Lung (tissue), 12 donors: Measurements from ENCODE around the gene ATAD3B. TPM values are rescaled to one million over a fixed set of nuclear protein-coding genes. Genes with fewer than 3 reads are reported as not detected.
"Not testable (repeated sequence)": the region's sequence is repeated elsewhere in the genome, so short reads cannot be mapped to it uniquely, and the experiment has no call there.

ENCODE experiments used
- ATAC-seq: fragments of 200-7000 bp; cut with Tn5 transposase; one replicate; pipeline ENCODE4 v1.9.1; 2020; ENCODE audit warnings: moderate number of reproducible peaks; ENCODE audit not compliant: insufficient read depth, low FRiP score
- DNase-seq, 3 donors: peaks; one replicate each; pipeline ENCODE4 v3.0.0-alpha.2; 2013 to 2017
- H3K27ac ChIP-seq, 2 donors: one replicate each; pipeline ENCODE4 v1.5.1; 2013; ENCODE audit warnings: mild to moderate bottlenecking in 2 of 2, moderate library complexity in 2 of 2, control low read depth in 1 of 2, inconsistent platforms in 1 of 2, low read depth in 1 of 2, low read length in 1 of 2
- H3K27me3 ChIP-seq, 3 donors: one replicate each; pipeline ENCODE4 v1.5.1; 2013; ENCODE audit warnings: low read length in 2 of 3; ENCODE audit not compliant: control insufficient read depth in 3 of 3, insufficient read depth in 3 of 3
- H3K36me3 ChIP-seq, 4 donors: one replicate each; pipeline ENCODE4 v1.5.1; 2013; ENCODE audit warnings: low read length in 4 of 4, mild to moderate bottlenecking in 1 of 4, moderate library complexity in 1 of 4; ENCODE audit not compliant: control insufficient read depth in 4 of 4, insufficient read depth in 4 of 4
- H3K4me1 ChIP-seq, 5 donors: one replicate each; pipeline ENCODE4 v1.5.1; 2013; ENCODE audit warnings: low read length in 5 of 5, mild to moderate bottlenecking in 2 of 5, moderate library complexity in 1 of 5; ENCODE audit not compliant: control insufficient read depth in 5 of 5, insufficient read depth in 5 of 5
- H3K4me3 ChIP-seq: one replicate; pipeline ENCODE4 v1.5.1; 2013; ENCODE audit warnings: mild to moderate bottlenecking, control low read depth, moderate library complexity
- H3K9ac ChIP-seq, 2 donors: one replicate each; pipeline ENCODE4 v1.5.1; 2013; ENCODE audit warnings: low read length in 2 of 2, control low read depth in 1 of 2; ENCODE audit not compliant: insufficient read depth in 1 of 2
- H3K9me3 ChIP-seq, 4 donors: one replicate each; pipeline ENCODE4 v1.5.1; 2013; ENCODE audit warnings: low read length in 3 of 4, mild to moderate bottlenecking in 1 of 4, moderate library complexity in 1 of 4; ENCODE audit not compliant: control insufficient read depth in 4 of 4, insufficient read depth in 3 of 4
- WGBS, 2 donors: extraction: QIAGEN DNeasy Blood & Tissue Kit; methylation state at CpG; one replicate each; pipeline ENCODE4 v1.1.7; 2013; 5-methylcytosine and 5-hydroxymethylcytosine counted together
- polyA plus RNA-seq, 2 donors: library from polyadenylated mRNA; stranded (reverse); fragments of 200-250 nt; gene quantifications; one replicate each; pipeline ENCODE4 v1.2.1, GENCODE V29; 2013
- total RNA-seq, 2 donors: library from RNA; depleted of rRNA in 1 of 2; stranded (reverse); fragments of >200 nt in 1 of 2; gene quantifications; one replicate each; pipeline ENCODE4 v1.2.1, GENCODE V29; 2014 to 2021
- TF ChIP-seq, protein P1 (sequence below): IDR thresholded peaks from 2 replicates; pipeline ENCODE4 v1.5.1; 2012; ENCODE audit warnings: mild to moderate bottlenecking; ENCODE audit errors: control extremely low read depth, extremely low read depth
- donor health status: control.
- donor health status: control.
- donor health status: Bipolar disorder and iron deficiency.
- donor health status: healthy.
- donor health status: DM: yes; HTN: yes; CAD: no.

ATAD3B gene
- total and polyA plus RNA-seq, 4 donors: 21.6 to 39.0 (median 28.0) TPM

DNA sequence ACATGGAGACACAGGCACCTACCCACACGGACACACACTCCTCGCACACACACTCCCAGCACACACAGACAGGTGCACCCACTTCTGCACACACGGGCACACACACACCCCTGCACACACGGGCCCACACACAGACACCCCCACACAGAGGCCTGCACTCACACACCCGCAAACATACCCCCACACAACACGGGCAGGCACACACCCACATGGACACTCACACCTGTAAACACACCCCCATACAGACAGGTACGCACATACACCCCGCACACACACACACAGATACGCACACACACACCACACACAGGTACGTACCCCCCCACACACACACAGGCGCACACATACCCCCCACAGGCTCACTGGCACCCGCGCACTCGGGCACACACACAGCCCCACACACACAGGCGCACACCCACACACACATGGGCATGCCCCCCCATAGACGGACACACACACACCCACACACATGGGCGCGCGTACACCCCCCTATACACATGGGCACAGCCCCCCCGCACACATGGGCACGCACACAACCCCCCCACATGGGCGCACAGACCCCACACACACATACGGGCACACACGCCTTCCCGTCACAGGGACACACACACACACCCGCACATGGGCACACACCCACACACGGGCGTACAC is 46.5 kb downstream of the ATAD3B start:
- Histone ChIP-seq H3K9ac (no peak overlapping the region), H3K9me3 (no peaks in the 10 kb centered on the region), H3K27ac (no peak overlapping the region), H3K4me3 (no peak overlapping the region), H3K27me3 (no peaks in the 10 kb centered on the region), H3K36me3 (peaks cover 7 to 27% (median 10%) of the 10 kb centered on the region in 4 donors), H3K4me1 (peaks cover 0 to 1% (median 0%) of the 10 kb centered on the region in 5 donors)
- DNase-seq (no peak), ATAC-seq (no peak)
- TF ChIP-seq, protein P1, sequence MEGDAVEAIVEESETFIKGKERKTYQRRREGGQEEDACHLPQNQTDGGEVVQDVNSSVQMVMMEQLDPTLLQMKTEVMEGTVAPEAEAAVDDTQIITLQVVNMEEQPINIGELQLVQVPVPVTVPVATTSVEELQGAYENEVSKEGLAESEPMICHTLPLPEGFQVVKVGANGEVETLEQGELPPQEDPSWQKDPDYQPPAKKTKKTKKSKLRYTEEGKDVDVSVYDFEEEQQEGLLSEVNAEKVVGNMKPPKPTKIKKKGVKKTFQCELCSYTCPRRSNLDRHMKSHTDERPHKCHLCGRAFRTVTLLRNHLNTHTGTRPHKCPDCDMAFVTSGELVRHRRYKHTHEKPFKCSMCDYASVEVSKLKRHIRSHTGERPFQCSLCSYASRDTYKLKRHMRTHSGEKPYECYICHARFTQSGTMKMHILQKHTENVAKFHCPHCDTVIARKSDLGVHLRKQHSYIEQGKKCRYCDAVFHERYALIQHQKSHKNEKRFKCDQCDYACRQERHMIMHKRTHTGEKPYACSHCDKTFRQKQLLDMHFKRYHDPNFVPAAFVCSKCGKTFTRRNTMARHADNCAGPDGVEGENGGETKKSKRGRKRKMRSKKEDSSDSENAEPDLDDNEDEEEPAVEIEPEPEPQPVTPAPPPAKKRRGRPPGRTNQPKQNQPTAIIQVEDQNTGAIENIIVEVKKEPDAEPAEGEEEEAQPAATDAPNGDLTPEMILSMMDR: no peak
- 96% methylated on average over 27 to 28 of the region's 28 CpGs for WGBS, 2 donors

DNA sequence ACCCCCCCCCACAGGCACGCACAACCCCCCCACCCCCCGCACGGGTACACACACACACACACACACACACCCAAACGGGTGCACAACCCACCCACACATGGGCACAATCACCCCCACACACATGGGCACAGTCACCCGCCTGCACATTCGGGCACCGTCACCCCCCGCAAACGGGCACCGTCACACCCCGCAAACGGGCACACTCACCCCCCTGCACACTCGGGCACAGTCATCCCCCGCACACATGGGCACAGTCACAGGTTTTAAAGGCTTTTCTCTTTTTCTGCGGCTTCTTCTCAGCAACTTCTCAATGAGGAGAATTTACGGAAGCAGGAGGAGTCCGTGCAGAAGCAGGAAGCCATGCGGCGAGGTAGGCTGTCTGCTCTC is 47.0 kb downstream of the ATAD3B start:
- not testable (repeated sequence) for H3K27me3 ChIP-seq, H3K9me3 ChIP-seq, H3K27ac ChIP-seq, H3K4me3 ChIP-seq, ATAC-seq, DNase-seq, H3K4me1 ChIP-seq, H3K9ac ChIP-seq
- H3K36me3 ChIP-seq: peaks cover 8 to 32% (median 10%) of the 10 kb centered on the region in 4 donors
- 94 to 97% methylated on average over 15 to 19 of the region's 19 CpGs for WGBS, 2 donors

DNA sequence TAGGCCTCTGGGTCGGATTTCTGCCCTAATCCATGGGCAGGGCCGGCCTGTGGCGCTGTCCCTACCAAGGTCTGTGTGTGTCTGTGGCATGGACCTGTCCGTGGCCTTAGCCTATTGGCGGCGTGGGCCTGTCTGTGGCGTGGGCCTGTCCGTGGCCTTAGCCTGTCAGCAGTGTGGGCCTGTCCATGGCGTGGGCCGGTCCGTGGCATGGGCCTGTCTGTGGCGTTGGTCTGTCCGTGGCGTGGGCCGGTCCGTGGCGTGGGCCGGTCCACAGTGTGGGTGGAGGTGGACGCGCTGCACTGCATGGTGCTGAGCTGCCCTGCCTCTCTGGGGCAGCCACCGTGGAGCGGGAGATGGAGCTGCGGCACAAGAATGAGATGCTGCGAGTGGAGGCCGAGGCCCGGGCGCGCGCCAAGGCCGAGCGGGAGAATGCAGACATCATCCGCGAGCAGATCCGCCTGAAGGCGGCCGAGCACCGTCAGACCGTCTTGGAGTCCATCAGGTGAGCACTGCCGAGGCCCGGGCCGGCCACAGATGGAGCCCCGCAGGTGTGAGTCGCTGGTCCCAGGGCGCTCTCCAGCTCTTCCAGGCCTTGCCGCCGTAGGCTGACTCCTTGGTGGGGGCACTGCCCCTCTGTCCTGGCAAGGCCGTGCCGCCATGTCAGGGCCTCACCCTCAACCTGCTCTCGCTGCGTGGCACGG is 48.4 kb downstream of the ATAD3B start:
- H3K27me3 ChIP-seq, H3K9ac ChIP-seq, ATAC-seq, DNase-seq, H3K9me3 ChIP-seq, H3K4me1 ChIP-seq, H3K27ac ChIP-seq, H3K4me3 ChIP-seq: not testable (repeated sequence)
- 97 to 98% methylated on average over 33 to 51 of the region's 51 CpGs for WGBS, 2 donors
- peaks cover 9 to 34% (median 10%) of the 10 kb centered on the region in 4 donors for H3K36me3 ChIP-seq

DNA sequence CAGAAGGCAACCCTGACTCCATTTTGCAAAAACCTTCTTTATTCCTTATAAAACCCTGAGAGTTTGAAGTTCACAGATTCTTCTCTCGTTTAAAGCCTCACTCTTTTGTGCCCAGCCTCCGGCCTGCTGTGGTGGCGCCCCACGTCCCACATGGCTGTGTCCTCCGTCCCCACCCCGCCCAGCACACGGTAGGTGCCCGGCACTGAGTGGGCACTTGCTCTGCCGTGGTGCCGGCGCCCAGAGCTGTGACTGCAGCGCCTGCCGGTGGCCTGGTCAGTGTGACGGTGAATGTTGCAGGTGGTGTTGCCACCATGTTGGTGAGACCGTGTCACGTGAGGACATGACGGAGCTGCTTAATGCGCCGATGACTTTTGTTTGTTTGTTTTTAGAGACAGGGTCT is 49.8 kb downstream of the ATAD3B start:
- peaks cover 0 to 1% (median 0%) of the 10 kb centered on the region in 5 donors for H3K4me1 ChIP-seq
- peaks cover 9 to 38% (median 10%) of the 10 kb centered on the region in 4 donors for H3K36me3 ChIP-seq
- DNase-seq: no peak
- TF ChIP-seq, protein P1: no peak
- peaks cover 0 to 2% (median 0%) of the 10 kb centered on the region in 4 donors for H3K9me3 ChIP-seq
- H3K27me3 ChIP-seq: no peaks in the 10 kb centered on the region
- H3K9ac ChIP-seq: no peak overlapping the region
- H3K27ac ChIP-seq: no peak overlapping the region
- WGBS, 2 donors: 93 to 98% methylated on average over 19 of the region's 19 CpGs
- H3K4me3 ChIP-seq: no peak overlapping the region
- ATAC-seq: no peak

DNA sequence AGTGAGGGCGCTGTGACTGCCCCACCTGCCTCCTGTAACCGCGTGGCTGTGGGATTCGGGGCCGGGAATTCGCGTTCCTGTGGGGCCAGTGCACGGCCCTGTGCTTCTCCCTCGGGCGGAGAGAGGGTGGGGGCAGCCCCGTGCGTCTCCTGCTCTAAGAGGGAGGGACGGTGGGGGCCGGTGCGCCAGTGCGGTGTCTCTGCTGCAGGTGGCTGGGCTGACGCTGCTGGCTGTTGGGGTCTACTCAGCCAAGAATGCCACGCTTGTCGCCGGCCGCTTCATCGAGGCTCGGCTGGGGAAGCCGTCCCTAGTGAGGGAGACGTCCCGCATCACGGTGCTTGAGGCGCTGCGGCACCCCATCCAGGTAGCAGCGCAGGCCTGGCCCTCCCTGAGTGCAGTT is 51.0 kb downstream of the ATAD3B start:
- DNase-seq, H3K27me3 ChIP-seq, ATAC-seq, H3K4me1 ChIP-seq, H3K9me3 ChIP-seq, H3K4me3 ChIP-seq, H3K27ac ChIP-seq, H3K9ac ChIP-seq: not testable (repeated sequence)
- H3K36me3 ChIP-seq: peaks cover 9 to 43% (median 10%) of the 10 kb centered on the region in 4 donors
- 95 to 96% methylated on average over 29 to 30 of the region's 30 CpGs for WGBS, 2 donors

DNA sequence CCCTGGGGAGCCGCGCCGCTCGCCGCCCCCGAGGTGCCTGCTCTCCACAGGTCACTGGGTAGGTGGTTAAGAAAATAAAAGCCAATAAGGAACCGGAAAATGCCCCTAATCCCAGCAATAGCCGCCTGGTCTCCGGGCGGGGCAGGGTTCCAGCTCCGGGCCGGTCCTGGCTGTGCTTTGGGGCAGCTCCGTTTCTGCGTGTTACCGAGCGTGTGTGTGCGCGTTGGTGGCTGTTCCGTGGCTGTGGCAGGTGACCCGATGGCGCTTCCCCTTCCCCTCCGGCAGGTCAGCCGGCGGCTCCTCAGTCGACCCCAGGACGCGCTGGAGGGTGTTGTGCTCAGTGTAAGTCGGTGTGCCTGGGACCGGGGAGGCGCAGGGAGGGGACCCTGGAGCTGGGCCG is 51.7 kb downstream of the ATAD3B start:
- peaks cover 4 to 43% (median 5%) of the 10 kb centered on the region in 4 donors for H3K36me3 ChIP-seq
- not testable (repeated sequence) for ATAC-seq, H3K9me3 ChIP-seq, H3K27ac ChIP-seq, H3K4me3 ChIP-seq, H3K27me3 ChIP-seq, H3K4me1 ChIP-seq, H3K9ac ChIP-seq, DNase-seq
- 96 to 97% methylated on average over 31 of the region's 31 CpGs for WGBS, 2 donors
